HG02642 (cell line): ENCODE data around the gene GPR63.

Source experiments
- ATAC-seq: cut with Tn5 transposase; IDR thresholded peaks from one replicate; pipeline ENCODE4 v1.9.1; 2021; ENCODE audit warnings: mild to moderate bottlenecking; ENCODE audit not compliant: unreplicated experiment, poor library complexity

Gene GPR63, protein sequence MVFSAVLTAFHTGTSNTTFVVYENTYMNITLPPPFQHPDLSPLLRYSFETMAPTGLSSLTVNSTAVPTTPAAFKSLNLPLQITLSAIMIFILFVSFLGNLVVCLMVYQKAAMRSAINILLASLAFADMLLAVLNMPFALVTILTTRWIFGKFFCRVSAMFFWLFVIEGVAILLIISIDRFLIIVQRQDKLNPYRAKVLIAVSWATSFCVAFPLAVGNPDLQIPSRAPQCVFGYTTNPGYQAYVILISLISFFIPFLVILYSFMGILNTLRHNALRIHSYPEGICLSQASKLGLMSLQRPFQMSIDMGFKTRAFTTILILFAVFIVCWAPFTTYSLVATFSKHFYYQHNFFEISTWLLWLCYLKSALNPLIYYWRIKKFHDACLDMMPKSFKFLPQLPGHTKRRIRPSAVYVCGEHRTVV

DNA sequence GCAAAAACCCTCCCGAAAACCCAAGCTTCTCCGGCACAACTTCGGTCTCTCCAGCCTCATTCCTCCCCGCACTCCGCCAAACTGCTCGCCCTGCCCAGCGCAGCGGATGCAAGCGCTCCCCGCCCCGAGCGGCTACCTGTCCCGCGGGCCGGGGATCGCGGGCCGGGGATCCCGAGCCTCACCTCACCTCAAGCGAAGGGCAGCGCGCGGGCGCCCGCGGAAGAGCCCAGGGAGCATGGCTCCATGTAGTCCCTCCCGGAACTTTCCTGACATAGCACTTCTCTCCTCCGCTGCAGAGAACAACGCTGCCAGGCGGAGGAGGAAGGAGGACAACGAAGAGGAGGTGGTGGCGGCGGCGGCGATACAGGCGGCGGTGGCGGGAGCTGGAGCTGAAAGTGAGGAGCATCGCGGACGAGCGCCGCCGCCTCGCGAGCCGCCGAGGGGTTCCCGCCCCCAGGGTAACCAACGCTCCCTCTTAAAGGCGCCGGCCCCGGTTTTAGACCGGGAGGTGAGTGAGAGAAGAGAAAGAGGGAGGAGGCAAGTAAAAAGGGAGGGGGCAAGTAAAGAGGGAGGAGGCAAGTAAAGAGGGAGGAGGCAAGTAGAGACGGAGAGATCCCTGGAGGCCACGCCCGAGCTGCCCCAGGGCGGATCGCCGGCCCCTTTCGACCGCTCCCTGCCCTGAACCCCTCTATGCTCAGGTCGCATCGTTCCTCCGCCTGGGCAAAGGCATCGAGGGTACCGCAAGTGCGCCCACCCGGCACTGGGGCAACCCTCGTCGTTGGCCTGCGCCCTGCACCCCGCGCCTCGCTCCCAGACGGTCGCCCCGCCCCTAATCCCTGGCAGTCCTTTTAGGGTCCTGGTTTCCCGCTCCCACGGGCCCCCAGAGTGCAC is at the start of gene GPR63:
TSS of gene GPR63 (minus strand) at position 397 of the 891 bp plus-strand sequence. CDS start 37,746 bp downstream, outside the sequence.
- peak; percentile 94 for ATAC-seq

DNA sequence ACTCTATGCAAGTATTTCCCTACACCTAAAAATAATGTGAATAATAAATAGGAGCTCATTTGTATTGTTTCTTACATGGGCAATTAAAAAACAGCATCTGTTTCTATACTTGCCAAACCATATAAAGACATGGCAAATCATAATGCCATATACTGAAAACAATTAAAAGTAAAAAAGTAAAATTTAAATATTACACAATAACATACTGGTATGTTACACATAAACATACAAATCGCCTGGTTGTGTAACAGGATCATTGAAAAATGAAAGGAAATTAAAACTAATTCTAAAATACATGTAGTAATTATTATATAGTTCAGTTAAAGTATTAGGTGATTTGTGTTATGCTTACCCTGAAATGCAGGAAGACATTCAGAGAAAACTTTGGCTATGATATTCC is 49.2 kb upstream of the GPR63 start:
- ATAC-seq = no peak

DNA sequence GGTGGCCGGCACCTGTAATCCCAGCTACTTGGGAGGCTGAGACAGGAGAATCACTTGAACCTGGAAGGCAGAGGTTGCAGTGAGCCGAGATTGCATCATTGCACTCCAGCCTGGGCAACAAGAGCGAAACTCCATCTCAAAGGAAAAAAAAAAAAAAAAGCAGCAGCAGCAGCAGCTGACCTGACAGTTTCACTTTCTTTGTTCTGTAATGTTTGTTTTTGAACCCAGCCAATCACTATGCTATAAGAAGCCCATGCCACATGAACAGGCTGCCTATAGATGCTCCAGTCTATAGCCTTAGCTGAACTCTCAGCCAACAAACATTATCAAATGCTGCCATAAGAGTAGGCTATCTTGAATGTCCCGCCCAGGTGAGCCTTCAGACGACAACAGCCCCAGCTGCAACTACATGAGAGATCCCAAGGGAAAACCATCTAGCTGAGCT is 47.9 kb upstream of the GPR63 start:
- ATAC-seq = peak; percentile 91

DNA sequence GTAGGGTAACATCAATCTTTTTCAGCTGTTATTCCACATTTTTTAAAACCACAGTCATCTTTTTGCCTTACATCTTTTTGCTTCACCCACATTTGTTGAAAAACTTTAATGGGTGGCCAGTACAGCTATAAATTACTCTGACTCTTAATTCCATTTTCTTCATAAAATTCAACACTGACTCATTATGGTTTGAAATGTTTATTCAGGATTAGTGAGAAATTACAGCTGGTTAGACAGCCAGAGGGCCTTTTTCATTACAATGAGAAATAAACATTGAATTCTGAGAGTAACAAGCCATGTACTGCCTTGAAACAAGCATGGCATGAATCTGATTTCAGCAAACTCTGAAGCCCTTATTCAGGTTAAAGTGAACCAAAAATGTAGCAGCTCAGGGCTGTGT is 40.9 kb upstream of the GPR63 start:
- no peak for ATAC-seq

DNA sequence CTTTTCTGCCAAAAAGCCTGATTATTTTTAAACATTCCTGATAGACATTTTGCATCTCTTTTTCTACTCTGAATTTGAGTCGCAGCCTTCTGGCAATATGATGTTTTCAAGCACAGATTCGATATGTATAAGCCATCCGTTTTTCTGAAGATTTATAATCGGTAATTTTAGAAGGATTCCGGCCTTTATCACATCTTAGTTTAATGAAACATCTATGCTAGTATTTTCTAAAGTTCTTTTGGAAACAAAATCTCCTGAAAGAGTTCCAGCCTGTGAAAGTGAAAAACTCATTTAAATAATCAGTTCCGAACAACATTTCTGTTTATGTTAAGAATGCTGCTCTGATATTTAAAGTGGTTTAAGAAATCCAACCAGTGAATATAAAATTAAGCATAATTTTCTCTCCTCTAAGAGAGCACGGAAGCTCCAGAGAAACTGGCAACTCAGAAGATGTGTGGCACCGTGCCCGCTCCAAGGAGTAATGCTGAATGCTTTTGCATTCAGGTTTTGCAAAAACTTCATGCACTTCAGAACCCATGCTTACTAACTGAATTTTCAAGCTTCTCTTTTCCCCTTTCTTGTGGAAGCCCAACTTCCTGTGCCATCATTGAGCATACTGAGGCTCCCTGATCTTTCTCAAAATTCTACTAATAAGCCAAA is 39.7 kb upstream of the GPR63 start:
- no peak for ATAC-seq

DNA sequence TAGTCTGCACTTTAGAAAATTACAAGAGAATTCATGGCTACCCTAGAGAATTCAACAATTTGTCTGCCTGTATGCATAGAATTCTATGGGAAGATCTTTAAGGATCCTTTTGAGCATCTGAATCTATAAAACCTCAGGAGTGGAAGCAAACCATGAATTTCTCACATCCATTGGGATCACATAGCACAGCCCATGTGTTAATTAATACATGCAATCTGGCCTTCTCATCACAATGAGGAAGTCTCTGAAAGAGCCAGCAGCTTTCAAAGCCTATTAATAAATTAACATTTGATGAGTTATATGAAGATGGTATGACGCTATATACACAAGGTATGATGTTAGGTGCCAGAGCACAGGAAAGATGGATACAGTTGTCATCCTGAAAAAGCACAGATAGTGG is 35.7 kb upstream of the GPR63 start:
- no peak for ATAC-seq

DNA sequence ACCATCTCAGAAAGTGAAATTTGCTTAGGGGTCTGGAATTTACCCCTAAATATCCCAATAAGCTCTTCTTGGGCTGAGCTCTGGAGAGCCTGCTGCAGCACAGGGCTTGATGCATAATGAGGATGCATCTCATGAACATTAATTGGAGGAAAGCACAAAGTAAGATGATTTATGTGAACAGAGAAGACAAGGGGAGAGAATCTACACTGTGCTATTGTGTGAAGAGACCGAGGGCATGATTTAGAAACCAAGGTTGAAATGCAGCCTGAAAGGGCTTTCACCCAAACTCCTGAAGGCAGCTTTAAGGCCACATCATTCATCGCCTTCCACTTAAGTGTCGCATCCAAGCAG is 27.8 kb upstream of the GPR63 start:
- ATAC-seq = no peak

DNA sequence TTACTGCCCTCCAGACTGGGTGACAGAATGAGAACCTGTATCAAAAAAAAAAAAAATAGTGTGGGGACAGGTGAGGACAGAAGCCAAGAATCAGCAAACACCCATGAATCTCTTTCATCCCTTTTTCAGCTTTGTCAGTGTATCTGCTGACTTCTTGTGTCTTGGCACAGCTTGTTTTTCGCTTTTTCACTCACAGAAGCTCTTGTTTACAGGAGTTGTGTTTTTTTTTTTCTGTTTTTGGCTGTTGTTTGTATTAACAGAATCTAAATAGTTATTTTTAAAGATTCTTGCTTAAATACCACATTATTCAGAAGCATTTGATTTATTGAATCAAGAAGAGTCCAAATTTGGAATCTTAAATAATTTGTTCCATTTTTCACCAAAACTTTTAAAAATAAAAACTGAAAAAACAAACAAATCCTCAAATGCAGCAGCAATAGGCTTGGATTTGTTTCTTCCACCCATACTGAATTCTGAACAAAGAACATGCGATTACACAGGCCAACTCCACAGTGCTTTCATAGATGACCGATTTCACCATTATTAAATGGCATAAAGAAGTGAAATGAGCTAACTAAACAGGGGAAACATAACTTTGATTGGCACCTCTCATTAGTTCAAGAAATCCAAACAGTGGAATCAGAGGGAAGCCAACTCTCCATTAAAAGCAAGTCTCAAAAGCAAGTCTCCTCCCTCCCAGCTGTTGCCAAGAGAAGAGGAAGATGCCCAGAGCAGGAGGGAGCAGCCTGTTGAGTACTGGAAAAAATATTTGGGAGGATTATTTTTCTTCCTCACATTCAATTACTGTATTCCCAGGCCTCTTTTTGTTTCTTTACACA is 27.2 kb upstream of the GPR63 start:
- ATAC-seq = no peak

DNA sequence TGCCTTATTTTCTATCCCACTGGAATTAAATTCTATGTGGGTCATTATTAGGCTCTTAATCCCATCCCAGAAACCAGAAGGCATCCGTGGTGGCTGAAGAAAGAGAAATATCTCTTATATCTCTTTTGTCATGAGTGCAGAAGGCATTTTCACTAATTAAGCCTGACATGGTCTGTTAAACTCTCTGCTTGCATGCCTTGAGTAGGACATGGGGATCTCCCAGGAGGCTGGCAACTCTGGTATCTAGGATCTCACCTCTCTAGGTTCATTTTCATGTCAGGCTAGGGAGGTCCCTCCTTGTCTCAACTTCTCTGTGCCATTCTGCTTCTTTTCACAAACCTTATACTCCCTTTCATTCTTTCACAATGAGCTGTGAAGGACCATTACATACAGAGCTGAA is 25.3 kb upstream of the GPR63 start:
- ATAC-seq = no peak

DNA sequence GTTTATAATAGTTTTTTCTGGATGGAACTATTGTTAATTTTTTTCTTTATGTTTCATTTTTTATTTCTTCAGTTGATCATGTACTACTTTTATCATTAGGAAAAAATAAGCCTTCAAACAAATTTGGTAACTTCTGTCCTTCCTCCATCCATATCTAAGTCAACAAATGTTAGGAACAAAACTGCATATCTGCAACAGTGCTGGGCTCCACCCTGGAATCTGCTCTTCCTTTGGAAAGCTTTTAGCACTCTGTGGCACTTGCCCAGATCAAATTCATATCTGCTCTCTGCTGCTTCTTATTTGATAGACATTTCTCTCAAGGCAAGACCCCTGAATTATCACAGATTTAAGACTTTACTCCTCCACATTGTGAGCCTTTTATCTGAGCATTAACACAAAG is 24.3 kb upstream of the GPR63 start:
- ATAC-seq = no peak

DNA sequence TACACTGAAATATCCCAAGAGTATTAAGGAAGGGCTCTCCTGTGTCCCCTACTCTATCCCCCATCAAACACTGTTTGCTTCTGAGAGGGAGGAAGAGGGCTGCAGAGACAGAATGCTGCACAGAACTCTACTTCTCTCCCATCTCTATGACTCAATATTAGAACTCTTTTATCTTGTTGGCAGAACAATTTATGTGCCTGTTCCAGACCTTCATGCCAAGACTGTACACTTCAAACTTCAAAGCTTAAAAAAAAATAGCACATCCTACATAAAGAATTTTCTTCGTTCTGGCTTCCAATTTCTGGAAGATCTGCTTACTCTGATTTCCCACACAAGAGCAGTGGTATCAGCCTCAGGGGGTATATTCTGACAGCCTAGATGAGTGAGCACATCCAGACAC is 19.6 kb upstream of the GPR63 start:
- no peak for ATAC-seq

DNA sequence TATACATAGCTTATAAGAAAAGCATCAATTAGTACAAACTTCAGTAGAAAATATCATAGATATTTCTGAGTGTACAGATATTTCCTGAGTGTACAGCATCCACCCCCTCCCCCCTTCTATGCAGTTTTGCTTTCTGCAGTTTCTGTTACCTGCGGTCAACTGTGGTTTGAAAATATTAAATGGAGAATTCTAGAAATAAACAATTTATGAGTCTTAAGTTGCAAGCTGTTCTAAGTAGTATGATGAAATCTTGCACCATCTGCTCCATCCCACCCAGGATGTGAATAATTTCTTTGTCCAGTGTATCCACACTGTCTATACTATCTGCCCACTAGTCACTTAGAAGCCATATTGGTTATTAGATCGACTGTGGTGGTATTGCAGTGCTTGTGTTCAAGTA is 15.8 kb upstream of the GPR63 start:
- ATAC-seq = no peak

DNA sequence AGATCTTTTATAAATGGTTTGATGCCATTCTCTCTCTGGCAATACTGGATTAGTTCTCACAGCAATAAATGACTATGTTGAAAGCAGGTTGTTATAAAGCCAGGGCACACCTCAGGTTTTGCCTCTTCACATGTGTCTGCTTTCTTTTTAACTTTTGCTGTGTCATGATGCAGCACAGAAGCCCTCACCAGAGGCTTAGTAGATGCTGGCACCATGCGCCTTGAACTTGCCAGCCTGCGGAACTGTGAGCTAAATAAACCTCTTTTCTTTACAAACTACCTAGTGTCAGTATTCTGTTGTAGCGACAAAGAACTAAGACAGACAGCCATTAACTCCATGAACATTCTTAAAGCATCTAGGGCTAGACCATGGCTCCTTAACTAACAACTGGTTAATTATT is 15.3 kb upstream of the GPR63 start:
- no peak for ATAC-seq

DNA sequence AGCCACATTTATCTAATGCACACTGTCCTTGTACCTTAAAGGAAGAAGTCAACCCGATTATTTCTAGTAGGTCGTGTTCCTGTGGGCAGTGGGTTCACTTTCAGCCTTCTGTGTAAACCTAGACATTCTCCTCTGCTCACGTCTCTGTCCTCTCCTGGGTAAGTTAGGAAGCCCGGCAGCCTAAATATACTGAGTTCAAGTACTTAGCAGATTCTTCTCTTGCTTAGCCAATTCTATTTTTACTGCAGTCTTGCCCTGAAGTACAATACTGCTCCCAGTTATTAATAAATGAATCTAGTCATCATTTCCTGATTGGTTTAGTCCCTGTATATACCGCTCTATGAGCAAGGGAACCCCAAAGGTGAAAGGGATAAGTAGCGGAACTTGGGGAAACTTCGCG is 14.6 kb upstream of the GPR63 start:
- no peak for ATAC-seq

DNA sequence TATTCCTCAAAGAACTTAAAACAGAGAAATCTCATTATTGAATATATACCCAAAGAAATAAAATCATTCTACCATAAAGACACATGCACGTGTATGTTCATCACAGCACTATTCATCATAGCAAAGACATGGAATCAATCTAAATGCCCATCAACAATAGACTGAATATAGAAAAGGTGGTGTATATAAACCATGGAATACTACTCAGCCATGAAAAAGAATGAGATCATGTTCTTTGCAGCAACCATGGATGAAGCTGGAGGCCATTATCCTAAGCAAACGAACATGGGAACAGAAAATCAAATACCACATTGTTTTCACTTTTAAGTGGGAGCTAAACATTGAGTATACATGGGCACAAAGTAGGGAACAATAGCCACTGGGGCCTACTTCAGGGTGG is 12.3 kb upstream of the GPR63 start:
- ATAC-seq = no peak

DNA sequence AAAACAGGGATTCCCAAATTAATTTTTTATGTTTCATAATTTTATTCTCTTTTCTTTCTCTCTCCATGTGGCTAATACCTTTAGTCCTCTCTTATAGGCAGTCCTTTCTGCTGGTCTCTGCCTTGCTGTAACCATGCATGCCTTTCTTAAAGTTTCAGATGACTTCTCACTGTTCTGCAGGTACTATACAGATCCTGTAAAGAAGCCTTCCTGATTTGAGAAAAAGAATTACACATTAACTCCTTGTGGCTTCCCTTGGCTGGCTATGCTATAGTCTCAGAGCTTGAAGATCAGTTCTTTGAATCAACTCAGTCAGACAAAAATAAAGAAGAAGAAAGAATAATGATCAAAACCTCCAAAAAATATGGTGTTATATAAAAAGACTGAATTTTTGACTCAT is 7.3 kb upstream of the GPR63 start:
- ATAC-seq = no peak

DNA sequence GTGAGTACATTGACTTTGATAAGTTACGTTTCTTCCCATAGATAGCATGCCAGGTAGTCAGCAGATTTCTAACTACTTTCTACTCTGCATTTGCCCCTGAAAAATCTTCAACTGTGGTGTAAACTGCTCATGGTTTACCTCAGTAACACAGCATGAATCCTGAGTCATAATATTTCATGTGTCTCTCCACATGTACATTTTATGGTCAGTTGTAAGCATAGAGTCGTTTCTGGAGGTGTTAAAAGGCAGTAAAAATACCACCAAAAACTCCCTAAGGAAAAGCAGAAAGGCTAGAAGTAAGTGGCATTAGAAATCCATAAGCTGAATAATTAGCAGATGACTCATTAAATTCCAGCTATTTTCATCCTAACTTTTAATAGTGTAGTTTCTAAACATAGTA is 4.1 kb upstream of the GPR63 start:
- ATAC-seq = no peak

DNA sequence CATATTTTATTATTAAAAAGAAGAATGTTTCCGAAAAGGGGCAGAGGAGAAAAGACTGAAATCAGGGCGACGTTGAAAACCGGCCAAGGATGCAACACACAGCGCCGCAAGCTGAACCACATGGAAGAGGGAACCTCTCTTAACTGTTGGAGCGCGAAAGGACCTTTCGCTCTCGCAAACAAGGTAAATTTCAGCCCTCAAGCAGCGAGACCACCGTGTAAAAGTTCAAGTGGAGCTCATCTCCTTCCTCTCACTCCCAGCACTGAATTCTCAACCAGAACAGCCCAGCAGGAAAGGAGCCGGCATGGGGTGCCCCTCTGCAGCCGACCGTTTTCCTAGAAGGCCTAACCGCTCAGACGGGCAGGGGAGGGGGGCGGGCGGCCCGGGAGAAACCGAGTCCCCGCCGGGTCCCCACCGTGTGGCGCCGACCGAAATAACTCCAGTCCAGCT is 621 bp downstream of the GPR63 start:
- peak; percentile 24 for ATAC-seq

DNA sequence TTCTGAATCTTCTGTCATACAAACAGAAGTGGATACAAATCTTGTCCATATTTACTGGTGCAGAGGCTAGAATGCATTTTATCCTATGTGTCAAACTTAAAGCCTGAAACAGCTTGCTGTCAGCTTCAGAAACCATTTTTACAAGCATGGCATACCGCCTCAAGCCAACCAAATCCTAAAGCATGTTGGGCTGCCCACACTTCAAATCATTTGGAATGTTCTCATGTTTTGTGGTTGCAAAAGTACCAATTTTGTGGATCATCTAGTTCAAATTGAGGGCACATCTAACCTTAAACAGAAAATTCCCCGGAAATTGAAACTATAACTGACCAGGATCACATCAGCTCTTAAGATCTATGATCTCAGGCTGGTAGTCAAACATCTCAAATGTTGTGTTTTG is 3.2 kb downstream of the GPR63 start:
- ATAC-seq = no peak

DNA sequence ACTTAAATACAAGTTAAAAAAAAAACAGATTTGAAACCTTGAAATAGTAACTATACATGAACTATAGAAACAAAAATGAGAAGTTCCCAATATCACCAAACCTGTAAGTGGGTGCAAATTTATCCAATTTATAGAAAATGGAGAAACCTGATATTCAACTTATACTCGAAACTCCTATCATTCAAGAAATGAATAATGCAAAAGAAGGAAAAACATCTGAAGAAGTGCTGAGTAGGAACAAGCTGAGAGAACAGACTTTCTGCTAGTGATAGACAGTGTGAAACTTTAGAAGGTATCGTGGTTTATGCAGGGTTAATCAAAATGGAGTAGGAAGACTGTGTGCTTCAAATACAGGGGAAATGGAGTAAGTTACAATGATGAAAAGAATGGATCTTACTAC is 4.5 kb downstream of the GPR63 start:
- no peak for ATAC-seq
